ENCODE results near the gene TMCC2. TPM values are rescaled to one million over a fixed set of nuclear protein-coding genes. Genes with fewer than 3 reads are reported as not detected.

The TMCC2 gene
- total RNA-seq, 1 donor from 2014 or later, result 6.8 TPM

DNA sequence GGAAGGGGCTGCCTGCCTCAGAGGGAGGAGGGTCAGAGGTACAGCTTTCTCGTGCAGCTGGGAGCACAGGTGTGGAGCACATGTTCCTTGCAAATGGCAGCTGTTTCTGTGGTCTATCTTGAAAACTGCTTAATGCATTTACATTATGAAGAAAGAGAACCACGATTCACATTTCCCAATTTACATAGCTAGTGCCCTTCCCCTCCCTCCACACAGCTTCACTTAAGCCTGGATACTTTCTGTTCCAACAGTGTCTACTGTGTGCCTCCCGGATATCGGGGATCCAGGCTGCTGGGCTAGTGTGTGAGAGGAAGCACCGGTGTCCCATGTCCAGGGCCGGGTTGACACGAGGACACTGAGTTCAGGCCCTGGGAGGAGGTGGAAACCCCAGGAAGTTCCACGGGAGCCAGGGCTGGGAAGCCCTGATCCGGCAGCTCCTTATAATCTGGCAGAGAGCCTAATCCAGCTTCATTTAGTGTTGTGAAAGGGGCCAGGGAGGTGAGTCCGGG lies 31.6 kb downstream of the TMCC2 start:
- Mint-ChIP-seq H3K9me3 (no peaks in the 10 kb centered on the region), H3K4me1 (peaks cover 16% of the 10 kb centered on the region), H3K27ac (peak overlapping the region; percentile 9), H3K4me3 (no peak overlapping the region), H3K27me3 (ENCODE audit: low read depth) (no peaks in the 10 kb centered on the region), H3K36me3 (no peaks in the 10 kb centered on the region)
- TF ChIP-seq CTCF (IDR thresholded peaks at IDR 0.05; ENCODE audit: unreplicated experiment), result no peak
- DNase-seq (ENCODE audit: low spot score in 2 of 2, unreplicated experiment in 2 of 2), result no peak

GRCh38 chr1:205259998-205260397 lies 32.3 kb downstream of the TMCC2 start:
- no peak overlapping the region for H3K27ac Mint-ChIP-seq
- H3K9me3 Mint-ChIP-seq, result no peaks in the 10 kb centered on the region
- H3K36me3 Mint-ChIP-seq, result no peaks in the 10 kb centered on the region
- H3K4me3 Mint-ChIP-seq, result no peak overlapping the region
- no peaks in the 10 kb centered on the region for H3K27me3 Mint-ChIP-seq (ENCODE audit: low read depth)
- no peak for DNase-seq (ENCODE audit: low spot score in 2 of 2, unreplicated experiment in 2 of 2)
- no peak for TF ChIP-seq CTCF (IDR thresholded peaks at IDR 0.05; ENCODE audit: unreplicated experiment)
- H3K4me1 Mint-ChIP-seq, result peaks cover 16% of the 10 kb centered on the region

- Mint-ChIP-seq H3K4me1 (peaks cover 14% of the 10 kb centered on the region), H3K4me3 (no peak overlapping the region), H3K27ac (no peak overlapping the region), H3K27me3 (ENCODE audit: low read depth) (no peaks in the 10 kb centered on the region), H3K9me3 (no peaks in the 10 kb centered on the region), H3K36me3 (no peaks in the 10 kb centered on the region)
- TF ChIP-seq CTCF (IDR thresholded peaks at IDR 0.05; ENCODE audit: unreplicated experiment), result no peak
- no peak for DNase-seq (ENCODE audit: low spot score in 2 of 2, unreplicated experiment in 2 of 2)
Measured at GRCh38 chr1:205260948-205261732, 33.4 kb downstream of the TMCC2 start.

DNA sequence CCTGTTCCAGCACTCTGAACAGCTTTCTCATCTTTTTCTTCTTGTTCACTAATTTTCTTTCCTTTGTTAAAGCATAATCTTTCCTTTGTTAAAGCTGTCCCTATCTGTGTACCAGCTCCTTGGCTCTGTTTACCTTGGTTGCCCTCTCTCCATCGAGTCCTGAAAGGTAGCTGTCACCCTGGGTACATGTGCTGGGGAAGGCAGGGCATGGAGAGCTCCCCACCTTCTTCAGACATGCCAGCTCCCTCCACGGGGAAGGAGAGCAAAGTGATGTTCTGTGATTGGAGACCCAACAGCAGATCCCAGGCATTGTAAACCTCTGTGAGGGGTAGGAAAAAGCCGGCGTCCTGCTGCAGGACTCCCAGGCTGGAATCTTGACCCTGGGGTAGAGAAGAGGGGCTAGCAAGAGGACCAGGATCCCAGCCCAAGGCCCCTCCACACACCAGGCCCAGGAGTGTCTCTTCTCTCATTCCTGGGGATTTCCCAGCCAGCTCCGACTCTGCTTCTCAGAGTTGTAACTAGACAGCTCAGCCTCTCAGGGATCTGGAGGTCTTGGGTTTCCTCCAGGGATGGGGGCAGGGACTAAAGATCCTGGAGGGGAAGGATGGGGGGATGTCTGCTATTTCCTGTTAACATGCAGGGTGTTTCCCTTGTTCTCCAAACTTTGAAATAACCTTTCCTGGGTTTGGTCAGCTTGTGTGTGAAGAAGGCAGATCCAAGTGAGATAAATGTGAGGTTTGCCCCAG lies 34.4 kb downstream of the TMCC2 start:
- Mint-ChIP-seq H3K27ac (peak overlapping the region; percentile 87), H3K36me3 (no peaks in the 10 kb centered on the region), H3K4me3 (no peak overlapping the region), H3K4me1 (peaks cover 14% of the 10 kb centered on the region), H3K9me3 (no peaks in the 10 kb centered on the region), H3K27me3 (ENCODE audit: low read depth) (no peaks in the 10 kb centered on the region)
- TF ChIP-seq CTCF (IDR thresholded peaks at IDR 0.05; ENCODE audit: unreplicated experiment), result no peak
- no peak for DNase-seq (ENCODE audit: low spot score in 2 of 2, unreplicated experiment in 2 of 2)

- DNase-seq (ENCODE audit: low spot score in 2 of 2, unreplicated experiment in 2 of 2), result no peak
- no peak overlapping the region for H3K4me3 Mint-ChIP-seq
- peaks cover 14% of the 10 kb centered on the region for H3K4me1 Mint-ChIP-seq
- H3K27ac Mint-ChIP-seq, result no peak overlapping the region
- H3K27me3 Mint-ChIP-seq (ENCODE audit: low read depth), result no peaks in the 10 kb centered on the region
- no peaks in the 10 kb centered on the region for H3K9me3 Mint-ChIP-seq
- TF ChIP-seq CTCF (IDR thresholded peaks at IDR 0.05; ENCODE audit: unreplicated experiment), result no peak
- H3K36me3 Mint-ChIP-seq, result no peaks in the 10 kb centered on the region
Measured at GRCh38 chr1:205262731-205263171, 35.0 kb downstream of the TMCC2 start.
